ENCODE results near the gene LTA.

Gene LTA

DNA sequence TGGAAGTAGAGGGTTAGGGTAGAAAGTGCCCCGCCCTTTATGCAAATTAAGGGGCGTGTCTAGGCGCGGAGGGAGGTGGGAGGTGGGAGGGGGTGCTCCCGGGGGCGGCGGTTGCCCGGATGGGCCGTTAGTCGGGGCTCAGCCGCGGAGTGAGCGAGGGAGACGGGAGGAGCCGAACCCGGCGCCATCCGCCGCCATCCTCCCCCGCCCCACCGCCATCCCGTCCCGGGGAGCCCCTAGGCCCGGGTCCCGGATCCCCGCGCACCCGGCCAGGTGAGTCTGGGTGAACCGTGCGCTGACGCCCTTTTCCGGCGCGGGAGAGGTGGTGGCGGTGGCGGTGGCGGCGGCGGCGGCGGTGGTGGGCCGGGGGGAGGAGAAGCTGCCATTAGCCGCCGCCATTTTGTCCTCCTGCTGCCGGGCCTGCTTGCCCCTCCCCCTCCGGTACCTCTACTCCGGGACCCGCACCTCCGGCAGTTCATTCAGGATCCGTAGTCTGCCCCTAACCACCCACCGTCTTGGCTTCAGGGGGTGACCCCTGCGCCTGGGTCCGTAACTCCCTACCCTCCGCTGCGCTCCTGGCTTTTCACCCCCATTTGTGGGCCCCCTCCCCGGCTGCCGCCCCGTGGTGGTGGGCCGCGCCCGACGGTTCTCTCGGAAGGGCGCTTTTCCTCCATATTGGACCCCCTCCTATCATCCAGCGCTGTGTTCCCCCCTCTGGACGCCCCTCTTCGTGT, 48.7 kb downstream of the LTA start, which contains the start of gene PRRC2A:
Gene PRRC2A (plus strand): TSS at position 130 of the 734 bp plus-strand sequence. CDS start 2,075 bp downstream, outside the sequence.
- peak; percentile 75 for DNase-seq (ENCODE audit: insufficient read length, low spot score)
- TF ChIP-seq TAF1 (IDR thresholded peaks at IDR 0.05; ENCODE audit: low read depth, low read length) (peak; percentile 93), POU2F2 (IDR thresholded peaks at IDR 0.05; ENCODE audit: low read depth, low read length) (0 out of 2 replicates have a peak, but pooled peaks have one; percentile 87), PAX5 (IDR thresholded peaks at IDR 0.05; ENCODE audit: insufficient read depth, low read length, severe bottlenecking) (peak; percentile 3), POLR2A (IDR thresholded peaks at IDR 0.05; ENCODE audit: low read depth, low read length) (peak; percentile 24), POLR2AphosphoS5 (IDR thresholded peaks at IDR 0.05; ENCODE audit: low read depth, low read length) (peak; percentile 82), SPI1 (IDR thresholded peaks at IDR 0.05; ENCODE audit: low read depth, low read length) (no peak)
- FAIRE-seq = peak; percentile 40

DNA sequence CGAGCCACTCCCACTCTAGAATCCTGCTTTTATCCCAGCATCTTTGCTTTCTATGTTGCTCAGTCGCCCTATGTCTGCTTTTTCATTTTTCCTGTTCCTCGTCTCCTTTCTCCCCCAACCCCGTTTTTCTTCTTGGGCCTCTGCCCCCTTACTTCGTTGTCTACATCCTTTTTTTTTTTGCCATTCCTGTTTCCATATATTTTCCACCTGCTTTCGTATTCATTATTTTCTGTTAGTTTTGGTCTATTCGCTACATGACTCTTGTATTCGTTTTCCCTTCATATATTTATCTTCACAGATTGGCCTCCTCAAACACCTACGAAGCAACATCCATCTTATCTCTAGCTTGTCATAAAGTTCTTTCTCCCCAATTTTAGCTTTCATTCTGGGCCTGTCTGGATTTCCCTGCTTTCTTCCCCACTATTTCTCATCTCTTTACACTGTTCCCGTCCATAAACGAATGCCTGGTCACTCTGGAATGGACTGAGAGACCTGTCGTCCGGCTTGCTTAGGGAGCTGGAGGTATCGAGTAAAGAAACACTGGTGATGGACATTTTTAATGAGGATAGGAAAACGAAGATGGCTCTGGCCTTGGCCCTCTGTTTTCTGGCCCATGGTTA, 49.3 kb downstream of the LTA start:
- no peak for FAIRE-seq
- TF ChIP-seq POLR2AphosphoS5 (IDR thresholded peaks at IDR 0.05; ENCODE audit: low read depth, low read length) (no peak), SPI1 (IDR thresholded peaks at IDR 0.05; ENCODE audit: low read depth, low read length) (no peak), TAF1 (IDR thresholded peaks at IDR 0.05; ENCODE audit: low read depth, low read length) (no peak), POLR2A (IDR thresholded peaks at IDR 0.05; ENCODE audit: low read depth, low read length) (no peak), PAX5 (IDR thresholded peaks at IDR 0.05; ENCODE audit: insufficient read depth, low read length, severe bottlenecking) (no peak), POU2F2 (IDR thresholded peaks at IDR 0.05; ENCODE audit: low read depth, low read length) (no peak)

DNA sequence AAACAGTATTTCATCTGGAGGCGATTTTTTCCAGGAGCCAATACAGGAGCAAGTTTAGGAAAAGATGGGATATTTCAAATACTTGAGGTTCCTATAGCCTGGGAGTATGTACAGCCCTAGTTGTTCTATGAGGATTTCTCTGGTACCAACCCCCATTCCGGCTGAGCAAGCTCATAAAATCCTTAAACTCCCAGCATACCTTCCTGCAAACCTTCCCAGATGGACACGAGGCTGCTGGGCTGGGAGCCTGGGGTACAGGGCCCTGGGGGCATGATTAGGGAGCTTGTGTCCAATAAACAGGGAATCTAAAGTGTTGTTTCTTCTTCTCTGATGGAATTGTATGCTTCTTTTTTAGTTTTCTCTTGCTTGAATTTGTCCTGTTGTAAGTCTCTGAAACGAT, 49.9 kb downstream of the LTA start:
- TF ChIP-seq SPI1 (IDR thresholded peaks at IDR 0.05; ENCODE audit: low read depth, low read length) (no peak), TAF1 (IDR thresholded peaks at IDR 0.05; ENCODE audit: low read depth, low read length) (no peak), POLR2AphosphoS5 (IDR thresholded peaks at IDR 0.05; ENCODE audit: low read depth, low read length) (no peak), PAX5 (IDR thresholded peaks at IDR 0.05; ENCODE audit: insufficient read depth, low read length, severe bottlenecking) (no peak), POLR2A (IDR thresholded peaks at IDR 0.05; ENCODE audit: low read depth, low read length) (no peak), POU2F2 (IDR thresholded peaks at IDR 0.05; ENCODE audit: low read depth, low read length) (no peak)
- DNase-seq (ENCODE audit: insufficient read length, low spot score) (no peak), FAIRE-seq (no peak)

More for the DNA sequence above, 49.3 kb downstream of the LTA start:
- no peak for DNase-seq (ENCODE audit: insufficient read length, low spot score)

DNA sequence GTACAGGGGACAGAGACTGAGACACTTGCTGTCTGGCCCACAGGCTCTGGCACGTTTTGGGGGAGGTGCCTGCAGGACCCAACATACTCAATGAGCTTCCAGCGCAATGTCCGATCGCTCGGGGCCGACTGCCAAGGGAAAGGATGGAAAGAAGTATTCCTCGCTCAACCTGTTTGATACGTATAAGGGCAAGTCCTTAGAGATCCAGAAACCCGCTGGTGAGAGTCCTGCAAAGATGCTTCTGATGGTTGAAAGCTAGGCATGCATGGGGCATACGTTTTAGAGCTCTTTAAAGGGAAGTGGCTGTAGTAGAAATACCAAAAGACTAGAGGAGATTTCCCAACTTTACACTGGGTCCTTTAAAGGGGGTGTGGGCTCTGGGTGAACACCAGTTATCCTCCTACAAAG, 50.6 kb downstream of the LTA start:
- DNase-seq (ENCODE audit: insufficient read length, low spot score) (no peak), FAIRE-seq (no peak)
- no peak for TF ChIP-seq SPI1 (IDR thresholded peaks at IDR 0.05; ENCODE audit: low read depth, low read length)
- no peak for TF ChIP-seq POLR2A (IDR thresholded peaks at IDR 0.05; ENCODE audit: low read depth, low read length)
